ENCODE results near the gene LSMEM2. TPM values are rescaled to one million over a fixed set of nuclear protein-coding genes. Genes with fewer than 3 reads are reported as not detected.
"Not testable (repeated sequence)": the region's sequence is repeated elsewhere in the genome, so short reads cannot be mapped to it uniquely, and the experiment has no call there.

The LSMEM2 gene
- total and polyA plus RNA-seq, 2 donors: 0.39 to 0.79 TPM

DNA sequence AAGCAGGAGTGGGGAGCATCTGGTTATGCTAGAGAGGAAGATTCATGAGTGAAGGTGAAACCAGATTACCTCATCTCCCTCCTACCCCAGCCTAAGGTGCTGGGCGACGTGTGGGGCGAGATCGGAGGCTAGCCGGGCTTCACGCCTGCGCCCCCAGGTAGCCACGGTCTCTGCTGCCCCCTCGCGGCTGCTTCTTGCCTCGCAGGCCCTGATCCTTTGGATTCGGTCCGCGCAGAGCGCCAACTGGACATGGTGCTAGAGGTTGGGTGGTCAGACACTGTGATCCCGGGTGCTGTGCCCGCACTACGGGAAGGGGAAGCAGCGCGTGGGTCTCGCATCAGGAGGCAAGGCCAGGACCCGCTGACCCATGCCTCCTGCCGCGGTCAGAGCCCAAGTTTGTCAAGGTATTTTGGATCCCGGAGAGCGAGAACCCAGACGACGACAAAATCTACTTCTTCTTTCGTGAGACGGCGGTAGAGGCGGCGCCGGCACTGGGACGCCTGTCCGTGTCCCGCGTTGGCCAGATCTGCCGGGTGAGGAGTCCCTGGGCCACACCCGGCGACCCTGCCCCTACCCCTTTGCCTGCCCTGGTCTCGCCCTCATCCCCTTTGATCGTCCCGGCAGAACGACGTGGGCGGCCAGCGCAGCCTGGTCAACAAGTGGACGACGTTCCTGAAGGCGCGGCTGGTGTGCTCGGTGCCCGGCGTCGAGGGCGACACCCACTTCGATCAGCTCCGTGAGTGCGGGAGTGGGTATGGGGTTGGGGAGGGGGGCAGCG, 5.8 kb upstream of the LSMEM2 start:
- H3K4me3 ChIP-seq (ENCODE audit: low read depth, low read length): no peak overlapping the region
- no peak overlapping the region for H3K27ac ChIP-seq (ENCODE audit: low read depth)
- DNase-seq (ENCODE audit: extremely low spot score): no peak
- H3K4me1 ChIP-seq (ENCODE audit: insufficient read depth): peaks cover 3% of the 10 kb centered on the region
- 10% methylated on average over 61 of the region's 61 CpGs for WGBS
- no peaks in the 10 kb centered on the region for H3K36me3 ChIP-seq (ENCODE audit: insufficient read depth)

DNA sequence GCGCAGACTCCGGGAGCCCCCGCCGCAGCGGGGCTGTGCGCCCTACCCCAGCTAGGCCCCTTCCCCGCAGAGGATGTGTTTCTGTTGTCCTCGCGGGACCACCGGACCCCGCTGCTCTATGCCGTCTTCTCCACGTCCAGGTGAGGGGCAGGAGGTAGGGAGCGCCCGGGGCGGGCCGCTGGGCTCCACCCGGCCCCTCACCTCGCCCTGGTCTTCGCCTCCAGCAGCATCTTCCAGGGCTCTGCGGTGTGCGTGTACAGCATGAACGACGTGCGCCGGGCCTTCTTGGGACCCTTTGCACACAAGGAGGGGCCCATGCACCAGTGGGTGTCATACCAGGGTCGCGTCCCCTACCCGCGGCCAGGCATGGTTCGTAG, 5.2 kb upstream of the LSMEM2 start:
- no peak overlapping the region for H3K27ac ChIP-seq (ENCODE audit: low read depth)
- no peak overlapping the region for H3K4me3 ChIP-seq (ENCODE audit: low read depth, low read length)
- no peak for DNase-seq (ENCODE audit: extremely low spot score)
- 56% methylated on average over 31 of the region's 31 CpGs for WGBS
- H3K36me3 ChIP-seq (ENCODE audit: insufficient read depth): no peaks in the 10 kb centered on the region
- H3K4me1 ChIP-seq (ENCODE audit: insufficient read depth): peaks cover 3% of the 10 kb centered on the region

DNA sequence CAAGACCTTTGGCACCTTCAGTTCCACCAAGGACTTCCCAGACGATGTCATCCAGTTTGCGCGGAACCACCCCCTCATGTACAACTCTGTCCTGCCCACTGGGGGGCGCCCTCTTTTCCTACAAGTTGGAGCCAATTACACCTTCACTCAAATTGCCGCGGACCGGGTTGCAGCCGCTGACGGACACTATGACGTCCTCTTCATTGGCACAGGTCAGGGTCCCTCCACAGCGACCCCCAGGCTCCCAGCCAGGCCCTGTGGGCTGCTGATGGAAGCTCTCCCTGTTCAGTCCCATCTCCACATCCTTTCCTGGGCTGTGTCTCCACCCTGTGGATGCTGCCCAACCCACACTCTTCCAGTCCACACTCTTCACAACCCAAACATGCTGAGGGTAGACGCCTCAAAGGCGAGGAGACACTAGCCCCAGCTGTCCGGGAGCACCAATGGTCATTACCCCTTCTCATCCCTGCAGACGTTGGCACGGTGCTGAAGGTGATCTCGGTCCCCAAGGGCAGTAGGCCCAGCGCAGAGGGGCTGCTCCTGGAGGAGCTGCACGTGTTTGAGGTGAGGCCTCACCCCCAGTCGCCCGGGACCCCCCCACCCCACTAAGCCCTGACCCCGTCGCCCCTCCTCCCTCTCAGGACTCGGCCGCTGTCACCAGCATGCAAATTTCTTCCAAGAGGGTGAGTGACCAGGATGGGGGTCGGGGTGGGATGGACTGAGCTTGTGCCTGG, 4.3 kb upstream of the LSMEM2 start:
- no peak for DNase-seq (ENCODE audit: extremely low spot score)
- no peak overlapping the region for H3K4me3 ChIP-seq (ENCODE audit: low read depth, low read length)
- no peaks in the 10 kb centered on the region for H3K36me3 ChIP-seq (ENCODE audit: insufficient read depth)
- H3K27ac ChIP-seq (ENCODE audit: low read depth): no peak overlapping the region
- no peaks in the 10 kb centered on the region for H3K4me1 ChIP-seq (ENCODE audit: insufficient read depth)
- WGBS: 47% methylated on average over 26 of the region's 26 CpGs

DNA sequence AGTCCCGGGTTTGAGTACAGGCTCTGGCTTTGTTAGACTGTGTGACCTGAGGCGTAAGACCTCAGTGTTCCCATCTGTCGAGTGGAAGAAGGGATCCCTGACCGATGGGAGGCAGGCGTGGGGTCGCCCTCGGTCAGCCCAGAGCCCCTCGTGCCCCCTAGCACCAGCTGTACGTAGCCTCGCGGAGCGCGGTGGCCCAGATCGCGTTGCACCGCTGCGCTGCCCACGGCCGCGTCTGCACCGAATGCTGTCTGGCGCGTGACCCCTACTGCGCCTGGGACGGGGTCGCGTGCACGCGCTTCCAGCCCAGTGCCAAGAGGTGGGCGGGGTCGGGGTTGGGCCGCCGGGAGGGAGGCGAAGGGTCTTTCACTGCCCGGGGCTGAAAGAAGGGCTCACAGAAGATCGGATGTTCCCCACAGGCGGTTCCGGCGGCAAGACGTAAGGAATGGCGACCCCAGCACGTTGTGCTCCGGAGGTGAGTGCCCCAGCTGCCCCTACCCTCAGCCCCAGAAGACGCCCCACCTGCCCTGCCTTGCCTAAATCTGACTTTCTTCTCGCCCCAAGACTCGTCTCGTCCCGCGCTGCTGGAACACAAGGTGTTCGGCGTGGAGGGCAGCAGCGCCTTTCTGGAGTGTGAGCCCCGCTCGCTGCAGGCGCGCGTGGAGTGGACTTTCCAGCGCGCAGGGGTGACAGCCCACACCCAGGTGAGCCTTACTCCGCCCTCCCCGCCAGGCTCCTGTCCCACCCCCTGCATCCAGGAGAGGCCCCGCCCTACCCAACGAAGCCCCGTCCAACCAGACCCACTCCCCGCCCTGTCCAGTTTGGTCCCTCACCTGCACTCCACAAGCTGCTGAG, 3.5 kb upstream of the LSMEM2 start:
- H3K36me3 ChIP-seq (ENCODE audit: insufficient read depth): no peaks in the 10 kb centered on the region
- DNase-seq (ENCODE audit: extremely low spot score): no peak
- WGBS: 51% methylated on average over 65 of the region's 65 CpGs
- H3K4me1 ChIP-seq (ENCODE audit: insufficient read depth): no peaks in the 10 kb centered on the region
- H3K4me3 ChIP-seq (ENCODE audit: low read depth, low read length): no peak overlapping the region
- no peak overlapping the region for H3K27ac ChIP-seq (ENCODE audit: low read depth)

DNA sequence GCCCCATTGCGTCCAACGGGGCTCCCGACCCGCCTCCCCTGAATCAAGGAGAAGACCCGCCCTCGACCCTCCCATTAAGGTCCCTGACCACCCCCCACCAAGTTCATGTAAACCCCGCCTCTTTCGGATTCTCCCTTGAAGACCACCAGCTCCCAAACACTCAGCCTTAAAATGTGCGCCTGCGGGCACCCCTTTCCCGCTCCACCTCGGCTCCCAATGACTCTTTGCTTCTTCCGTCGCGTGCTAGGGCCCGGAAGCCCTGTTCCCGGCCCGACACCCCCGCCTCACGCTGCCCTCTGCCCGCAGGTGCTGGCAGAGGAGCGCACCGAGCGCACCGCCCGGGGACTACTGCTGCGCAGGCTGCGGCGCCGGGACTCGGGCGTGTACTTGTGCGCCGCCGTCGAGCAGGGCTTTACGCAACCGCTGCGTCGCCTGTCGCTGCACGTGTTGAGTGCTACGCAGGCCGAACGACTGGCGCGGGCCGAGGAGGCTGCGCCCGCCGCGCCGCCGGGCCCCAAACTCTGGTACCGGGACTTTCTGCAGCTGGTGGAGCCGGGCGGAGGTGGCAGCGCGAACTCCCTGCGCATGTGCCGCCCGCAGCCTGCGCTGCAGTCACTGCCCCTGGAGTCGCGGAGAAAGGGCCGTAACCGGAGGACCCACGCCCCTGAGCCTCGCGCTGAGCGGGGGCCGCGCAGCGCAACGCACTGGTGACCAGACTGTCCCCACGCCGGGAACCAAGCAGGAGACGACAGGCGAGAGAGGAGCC, 2.7 kb upstream of the LSMEM2 start:
- Histone ChIP-seq H3K36me3 (ENCODE audit: insufficient read depth) (no peaks in the 10 kb centered on the region), H3K27ac (ENCODE audit: low read depth) (no peak overlapping the region), H3K4me1 (ENCODE audit: insufficient read depth) (no peaks in the 10 kb centered on the region), H3K4me3 (ENCODE audit: low read depth, low read length) (no peak overlapping the region)
- WGBS: 57% methylated on average over 79 of the region's 79 CpGs
- DNase-seq (ENCODE audit: extremely low spot score): no peak

DNA sequence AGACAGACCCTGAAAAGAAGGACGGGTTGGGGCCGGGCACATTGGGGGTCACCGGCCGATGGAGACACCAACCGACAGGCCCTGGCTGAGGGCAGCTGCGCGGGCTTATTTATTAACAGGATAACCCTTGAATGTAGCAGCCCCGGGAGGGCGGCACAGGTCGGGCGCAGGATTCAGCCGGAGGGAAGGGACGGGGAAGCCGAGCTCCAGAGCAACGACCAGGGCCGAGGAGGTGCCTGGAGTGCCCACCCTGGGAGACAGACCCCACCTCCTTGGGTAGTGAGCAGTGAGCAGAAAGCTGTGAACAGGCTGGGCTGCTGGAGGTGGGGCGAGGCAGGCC, 2.2 kb upstream of the LSMEM2 start:
- Histone ChIP-seq H3K27ac (ENCODE audit: low read depth) (no peak overlapping the region), H3K4me1 (ENCODE audit: insufficient read depth) (no peaks in the 10 kb centered on the region), H3K4me3 (ENCODE audit: low read depth, low read length) (no peak overlapping the region), H3K36me3 (ENCODE audit: insufficient read depth) (no peaks in the 10 kb centered on the region)
- no peak for DNase-seq (ENCODE audit: extremely low spot score)
- 83% methylated on average over 17 of the region's 17 CpGs for WGBS

- H3K27ac ChIP-seq (ENCODE audit: low read depth): no peak overlapping the region
- no peaks in the 10 kb centered on the region for H3K4me1 ChIP-seq (ENCODE audit: insufficient read depth)
- no peak overlapping the region for H3K4me3 ChIP-seq (ENCODE audit: low read depth, low read length)
- WGBS: 72% methylated on average over 4 of the region's 4 CpGs
- no peaks in the 10 kb centered on the region for H3K36me3 ChIP-seq (ENCODE audit: insufficient read depth)
- DNase-seq (ENCODE audit: extremely low spot score): no peak
Observed at GRCh38 chr3:50278123-50278879, 586 bp upstream of the LSMEM2 start.

DNA sequence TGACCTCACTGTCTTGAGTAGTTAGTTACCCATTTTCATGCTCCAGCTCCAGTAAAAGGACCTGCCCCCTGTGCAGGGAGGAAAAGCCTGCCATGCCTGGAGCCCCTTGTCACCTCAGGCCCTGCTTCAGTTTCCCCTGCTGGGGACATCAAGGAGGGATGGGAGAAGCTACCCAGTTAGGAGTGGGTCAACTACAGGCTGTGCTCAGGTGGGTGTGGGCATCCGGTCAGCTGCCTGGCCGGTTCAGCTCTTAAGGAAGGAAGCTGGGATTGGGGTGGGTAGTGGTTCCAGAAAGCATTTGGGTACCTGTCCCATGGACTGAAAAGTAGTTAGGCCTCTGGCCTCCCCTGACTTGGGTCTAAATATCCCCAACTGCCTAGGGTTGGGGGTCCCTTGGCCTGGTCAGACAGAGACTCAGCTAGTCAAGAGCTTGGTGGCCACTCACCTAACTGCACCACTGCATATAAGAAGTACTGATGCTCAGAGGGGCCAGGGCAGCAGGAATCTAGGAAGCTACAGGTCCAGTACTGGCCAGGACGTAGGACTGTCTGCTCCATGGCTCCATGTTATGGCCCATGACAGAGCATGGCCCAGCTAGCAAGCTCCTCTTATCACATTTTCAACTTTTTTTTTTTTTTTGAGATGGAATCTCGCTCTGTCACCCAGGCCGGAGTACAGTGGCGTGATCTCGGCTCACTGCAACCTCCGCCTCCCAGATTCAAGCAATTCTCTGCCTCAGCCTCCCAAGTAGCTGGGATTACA, 549 bp downstream of the LSMEM2 start:
- no peaks in the 10 kb centered on the region for H3K4me1 ChIP-seq (ENCODE audit: insufficient read depth)
- H3K4me3 ChIP-seq (ENCODE audit: low read depth, low read length): no peak overlapping the region
- no peak overlapping the region for H3K27ac ChIP-seq (ENCODE audit: low read depth)
- 89% methylated on average over 8 of the region's 8 CpGs for WGBS
- DNase-seq (ENCODE audit: extremely low spot score): no peak
- no peaks in the 10 kb centered on the region for H3K36me3 ChIP-seq (ENCODE audit: insufficient read depth)

- DNase-seq (ENCODE audit: extremely low spot score); H3K27ac ChIP-seq (ENCODE audit: low read depth); H3K4me1 ChIP-seq (ENCODE audit: insufficient read depth); H3K36me3 ChIP-seq (ENCODE audit: insufficient read depth); H3K4me3 ChIP-seq (ENCODE audit: low read depth, low read length): not testable (repeated sequence)
- 82% methylated on average over 6 of the region's 6 CpGs for WGBS
Observed at GRCh38 chr3:50284121-50284520, 5.2 kb downstream of the LSMEM2 start.

GRCh38 chr3:50286322-50287227, 7.7 kb downstream of the LSMEM2 start:
- Histone ChIP-seq H3K4me3 (ENCODE audit: low read depth, low read length) (no peak overlapping the region), H3K27ac (ENCODE audit: low read depth) (no peak overlapping the region), H3K36me3 (ENCODE audit: insufficient read depth) (no peaks in the 10 kb centered on the region), H3K4me1 (ENCODE audit: insufficient read depth) (no peaks in the 10 kb centered on the region)
- DNase-seq (ENCODE audit: extremely low spot score): no peak
- WGBS: 88% methylated on average over 28 of the region's 28 CpGs

DNA sequence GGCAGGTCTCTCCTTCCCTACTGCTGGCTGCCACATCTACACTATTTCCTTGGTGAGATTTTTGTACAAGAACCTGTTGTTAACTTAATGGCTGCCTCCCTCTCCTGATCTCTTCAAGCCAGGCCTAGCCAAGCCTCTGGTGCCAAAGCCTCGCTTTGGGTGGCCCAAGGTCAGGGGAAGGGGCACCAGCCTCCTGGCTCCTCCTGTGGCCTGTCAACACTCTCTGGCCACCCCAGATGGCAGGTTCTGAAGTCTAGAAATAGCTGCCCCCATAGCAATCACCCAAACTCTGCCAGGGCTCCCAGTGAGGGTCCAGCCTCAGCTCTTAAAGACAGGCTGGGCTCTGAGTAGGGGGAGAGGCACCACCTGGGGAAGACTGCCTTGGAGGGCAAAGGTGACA, 8.4 kb downstream of the LSMEM2 start:
- 90% methylated on average over 1 of the region's 1 CpG for WGBS
- H3K27ac ChIP-seq (ENCODE audit: low read depth): no peak overlapping the region
- no peak for DNase-seq (ENCODE audit: extremely low spot score)
- no peaks in the 10 kb centered on the region for H3K4me1 ChIP-seq (ENCODE audit: insufficient read depth)
- H3K36me3 ChIP-seq (ENCODE audit: insufficient read depth): no peaks in the 10 kb centered on the region
- H3K4me3 ChIP-seq (ENCODE audit: low read depth, low read length): no peak overlapping the region

All from urinary bladder (tissue), 4 donors.